Activated gamma-delta T cell treated with Interleukin-2 at 50 U/mL for 16 hours (primary cell): ENCODE results near the gene SYTL5.
"Not testable (repeated sequence)": the region's sequence is repeated elsewhere in the genome, so short reads cannot be mapped to it uniquely, and the experiment has no call there.

Source experiments
- DNase-seq: peaks from one replicate; pipeline ENCODE4 v3.0.0-alpha.2; 2020

The SYTL5 gene

GRCh38 chrX:38006291-38006690 is at the start of gene SYTL5:
Gene SYTL5, plus strand, starts transcription at chrX:38006553. Its CDS starts 27,337 bp downstream, at chrX:38033890.
- DNase-seq = no peak

GRCh38 chrX:37958525-37959211 is 47.7 kb upstream of the SYTL5 start:
- no peak for DNase-seq

- no peak for DNase-seq
Observed at GRCh38 chrX:37959212-37960021, 46.9 kb upstream of the SYTL5 start.

- DNase-seq = no peak
Observed at GRCh38 chrX:37961118-37961517, 45.2 kb upstream of the SYTL5 start.

- no peak for DNase-seq
Observed at GRCh38 chrX:37967714-37968113, 38.6 kb upstream of the SYTL5 start.

GRCh38 chrX:37975421-37975820 is 30.9 kb upstream of the SYTL5 start:
- no peak for DNase-seq

- no peak for DNase-seq
Observed at GRCh38 chrX:37976153-37976552, 30.2 kb upstream of the SYTL5 start.

GRCh38 chrX:37984880-37985279 is 21.5 kb upstream of the SYTL5 start:
- no peak for DNase-seq

- DNase-seq = no peak
Observed at GRCh38 chrX:37986893-37987292, 19.5 kb upstream of the SYTL5 start.

- no peak for DNase-seq
Observed at GRCh38 chrX:37989304-37989703, 17.0 kb upstream of the SYTL5 start.

GRCh38 chrX:37991303-37991702 is 15.1 kb upstream of the SYTL5 start:
- DNase-seq = not testable (repeated sequence)

GRCh38 chrX:37993176-37993575 is 13.2 kb upstream of the SYTL5 start:
- no peak for DNase-seq

GRCh38 chrX:37993837-37994619 is 12.3 kb upstream of the SYTL5 start:
- DNase-seq = no peak

- no peak for DNase-seq
Observed at GRCh38 chrX:37995428-37995827, 10.9 kb upstream of the SYTL5 start.

- DNase-seq = no peak
Observed at GRCh38 chrX:37997096-37997495, 9.3 kb upstream of the SYTL5 start.

- DNase-seq = no peak
Observed at GRCh38 chrX:37998586-37999262, 7.6 kb upstream of the SYTL5 start.

GRCh38 chrX:38000706-38001105 is 5.6 kb upstream of the SYTL5 start:
- no peak for DNase-seq

GRCh38 chrX:38004046-38004445 is 2.3 kb upstream of the SYTL5 start:
- no peak for DNase-seq

GRCh38 chrX:38006778-38007177 is 425 bp downstream of the SYTL5 start:
- DNase-seq = no peak

GRCh38 chrX:38008658-38009057 is 2.3 kb downstream of the SYTL5 start:
- no peak for DNase-seq

GRCh38 chrX:38009641-38010040 is 3.3 kb downstream of the SYTL5 start:
- DNase-seq = no peak

- DNase-seq = no peak
Observed at GRCh38 chrX:38018766-38019425, 12.5 kb downstream of the SYTL5 start.
